MM.1S (cell line): ENCODE measurements around the gene SLC25A33.

ENCODE experiments used
- DNase-seq: peaks from one replicate; pipeline ENCODE4 v3.0.0-alpha.2; 2015
- H2AFZ ChIP-seq: fragments of 300-600 bp; sonication (generic); 2 replicates; pipeline ENCODE4 v1.6.0; 2016; ENCODE audit warnings: antibody characterized with exemption, low read length
- H3F3A ChIP-seq: fragments of 300-600 bp; sonication (generic); 2 replicates; pipeline ENCODE4 v1.6.1; 2016; ENCODE audit warnings: mild to moderate bottlenecking, antibody characterized with exemption, low read length, moderate library complexity, mixed read lengths; ENCODE audit not compliant: insufficient read depth
- H3K27ac ChIP-seq: fragments of 300-600 bp; sonication (generic); 2 replicates; pipeline ENCODE4 v1.5.1; 2016; ENCODE audit warnings: mild to moderate bottlenecking, low read length
- H3K27me3 ChIP-seq: fragments of 300-600 bp; sonication (generic); replicated peaks from 2 replicates; pipeline ENCODE4 v1.6.0; 2016; ENCODE audit warnings: low read length; ENCODE audit not compliant: insufficient read depth
- H3K36me3 ChIP-seq: fragments of 300-600 bp; sonication (generic); replicated peaks from 2 replicates; pipeline ENCODE4 v1.6.1; 2016; ENCODE audit warnings: mild to moderate bottlenecking, low read length, mixed read lengths; ENCODE audit not compliant: insufficient read depth
- H3K4me1 ChIP-seq: fragments of 300-600 bp; sonication (generic); 2 replicates; pipeline ENCODE4 v1.6.1; 2016; ENCODE audit warnings: low read length, mixed read lengths
- H3K4me2 ChIP-seq: fragments of 300-600 bp; sonication (generic); 2 replicates; pipeline ENCODE4 v1.6.0; 2016; ENCODE audit warnings: low read depth, low read length
- H3K4me3 ChIP-seq: fragments of 300-600 bp; sonication (generic); 2 replicates; pipeline ENCODE4 v1.5.1; 2016; ENCODE audit warnings: low read length, mixed read lengths
- H3K79me2 ChIP-seq: fragments of 300-600 bp; sonication (generic); 2 replicates; pipeline ENCODE4 v1.6.1; 2016; ENCODE audit warnings: mixed run types, low read length, mixed read lengths
- H3K9ac ChIP-seq: fragments of 300-600 bp; sonication (generic); 2 replicates; pipeline ENCODE4 v1.6.1; 2016; ENCODE audit warnings: low read length, mixed read lengths
- H3K9me2 ChIP-seq: fragments of 300-600 bp; sonication (generic); replicated peaks from 2 replicates; pipeline ENCODE4 v1.6.1; 2016; ENCODE audit warnings: mild to moderate bottlenecking, low read length, mixed read lengths; ENCODE audit not compliant: insufficient read depth
- H3K9me3 ChIP-seq: fragments of 300-600 bp; sonication (generic); replicated peaks from 2 replicates; pipeline ENCODE4 v1.6.1; 2016; ENCODE audit warnings: mild to moderate bottlenecking, low read length, mixed read lengths; ENCODE audit not compliant: insufficient read depth
- H4K20me1 ChIP-seq: fragments of 300-600 bp; sonication (generic); 2 replicates; pipeline ENCODE4 v1.6.1; 2016; ENCODE audit warnings: mild to moderate bottlenecking, low read length, moderate library complexity, mixed read lengths; ENCODE audit not compliant: insufficient read depth
- CTCF ChIP-seq: fragments of 300-600 bp; sonication (generic); IDR thresholded peaks from 2 replicates; pipeline ENCODE4 v1.5.1; 2016; ENCODE audit warnings: antibody characterized with exemption, low read length, mixed read lengths
- EZH2 ChIP-seq: fragments of 300-600 bp; sonication (generic); optimal IDR thresholded peaks from 2 replicates; pipeline ENCODE3; 2017; ENCODE audit warnings: low read depth, mild to moderate bottlenecking, antibody characterized with exemption, low read length, mixed read lengths
- EZH2phosphoT487 ChIP-seq: fragments of 300-600 bp; sonication (generic); IDR thresholded peaks from 2 replicates; pipeline ENCODE4 v1.6.1; 2018; ENCODE audit warnings: antibody characterized with exemption, low read length

The SLC25A33 gene

GRCh38 chr1:9590201-9590600, 50.9 kb downstream of the SLC25A33 start:
- peak overlapping the region; percentile 84 for H3K4me2 ChIP-seq

GRCh38 chr1:9590945-9591668, 51.8 kb downstream of the SLC25A33 start:
- peaks cover 6% of the 10 kb centered on the region; the same call in 1 of the 2 replicates for H3K4me1 ChIP-seq
- H2AFZ ChIP-seq, result no peak overlapping the region
- no peaks in the 10 kb centered on the region for H3K9me2 ChIP-seq
- TF ChIP-seq EZH2phosphoT487 (no peak), CTCF (no peak), EZH2 (no peak)
- peaks cover 71% of the 10 kb centered on the region for H3K79me2 ChIP-seq
- H4K20me1 ChIP-seq, result peaks cover 29% of the 10 kb centered on the region; the same call in 1 of the 2 replicates
- no peak for DNase-seq
- no peaks in the 10 kb centered on the region for H3K27me3 ChIP-seq
- no peak overlapping the region for H3K9ac ChIP-seq
- H3K36me3 ChIP-seq, result no peaks in the 10 kb centered on the region
- H3K9me3 ChIP-seq, result no peaks in the 10 kb centered on the region
- no peak overlapping the region for H3K27ac ChIP-seq
- H3K4me3 ChIP-seq, result no peak overlapping the region
- no peaks in the 10 kb centered on the region; the same call in 1 of the 2 replicates for H3F3A ChIP-seq
- 0 out of 2 replicates have a peak overlapping the region, but pooled peaks have one; percentile 84 for H3K4me2 ChIP-seq

More at GRCh38 chr1:9590201-9590600, 50.9 kb downstream of the SLC25A33 start:
- Histone ChIP-seq H3K4me1 (peaks cover 6% of the 10 kb centered on the region; the same call in 1 of the 2 replicates), H3K27ac (no peak overlapping the region), H3K36me3 (no peaks in the 10 kb centered on the region), H3K79me2 (peaks cover 62% of the 10 kb centered on the region), H3F3A (no peaks in the 10 kb centered on the region; the same call in 1 of the 2 replicates), H4K20me1 (peaks cover 25% of the 10 kb centered on the region; the same call in 1 of the 2 replicates), H3K9me2 (no peaks in the 10 kb centered on the region), H2AFZ (no peak overlapping the region), H3K4me3 (peak overlapping the region; percentile 97), H3K9me3 (no peaks in the 10 kb centered on the region), H3K27me3 (no peaks in the 10 kb centered on the region), H3K9ac (peak overlapping the region; percentile 86; the same call in 1 of the 2 replicates)
- DNase-seq, result no peak
- no peak for TF ChIP-seq EZH2phosphoT487
- TF ChIP-seq CTCF, result no peak
- TF ChIP-seq EZH2, result no peak

- no peaks in the 10 kb centered on the region for H3K36me3 ChIP-seq
- no peaks in the 10 kb centered on the region for H3K9me3 ChIP-seq
- no peak overlapping the region for H2AFZ ChIP-seq
- no peak overlapping the region for H3K27ac ChIP-seq
- no peak for TF ChIP-seq CTCF
- no peak for TF ChIP-seq EZH2
- TF ChIP-seq EZH2phosphoT487, result no peak
- H3F3A ChIP-seq, result no peaks in the 10 kb centered on the region; the same call in 1 of the 2 replicates
- no peak overlapping the region for H3K9ac ChIP-seq
- no peaks in the 10 kb centered on the region for H3K27me3 ChIP-seq
- H3K4me3 ChIP-seq, result no peak overlapping the region
- H3K4me1 ChIP-seq, result peaks cover 6% of the 10 kb centered on the region; the same call in 1 of the 2 replicates
- peaks cover 75% of the 10 kb centered on the region for H3K79me2 ChIP-seq
- DNase-seq, result no peak
- no peaks in the 10 kb centered on the region for H3K9me2 ChIP-seq
- no peak overlapping the region for H3K4me2 ChIP-seq
- peaks cover 29% of the 10 kb centered on the region; the same call in 1 of the 2 replicates for H4K20me1 ChIP-seq
Measured at GRCh38 chr1:9591669-9592509, 52.6 kb downstream of the SLC25A33 start.
